Aorta (tissue), 5 donors: Measurements from ENCODE around the gene APP. TPM values are rescaled to one million over a fixed set of nuclear protein-coding genes. Genes with fewer than 3 reads are reported as not detected.

Source experiments
- ATAC-seq: fragments of 200-7000 bp; cut with Tn5 transposase; one replicate; pipeline ENCODE4 v1.9.1; 2022; ENCODE audit warnings: moderate library complexity; ENCODE audit not compliant: low FRiP score
- DNase-seq, 2 donors: peaks; one replicate each; pipeline ENCODE4 v3.0.0-alpha.2; 2020
- H3K27ac ChIP-seq, 2 donors: one replicate each; pipeline ENCODE4 v1.5.1; 2013; ENCODE audit warnings: low read length in 2 of 2, mild to moderate bottlenecking in 2 of 2, moderate library complexity in 2 of 2, control low read depth in 1 of 2, inconsistent platforms in 1 of 2, low read depth in 1 of 2
- H3K27me3 ChIP-seq, 2 donors: one replicate each; pipeline ENCODE4 v1.6.1; 2013; ENCODE audit warnings: control low read depth in 1 of 2, low read length in 1 of 2, mild to moderate bottlenecking in 1 of 2, moderate library complexity in 1 of 2; ENCODE audit not compliant: insufficient read depth in 2 of 2, control insufficient read depth in 1 of 2
- H3K36me3 ChIP-seq, 2 donors: one replicate each; pipeline ENCODE4 v1.6.1; 2013; ENCODE audit warnings: control low read depth in 1 of 2, low read length in 1 of 2, mild to moderate bottlenecking in 1 of 2; ENCODE audit not compliant: insufficient read depth in 2 of 2, control insufficient read depth in 1 of 2
- H3K4me1 ChIP-seq, 2 donors: one replicate each; pipeline ENCODE4 v1.6.1; 2013; ENCODE audit warnings: low read length in 2 of 2, control low read depth in 1 of 2, mild to moderate bottlenecking in 1 of 2, moderate library complexity in 1 of 2; ENCODE audit not compliant: insufficient read depth in 2 of 2, control insufficient read depth in 1 of 2
- H3K4me3 ChIP-seq, 2 donors: one replicate each; pipeline ENCODE4 v1.5.1; 2013; ENCODE audit warnings: low read length in 2 of 2, control low read depth in 1 of 2, mild to moderate bottlenecking in 1 of 2
- H3K9me3 ChIP-seq: one replicate; pipeline ENCODE4 v1.6.1; 2013; ENCODE audit warnings: mild to moderate bottlenecking, low read length; ENCODE audit not compliant: control insufficient read depth
- WGBS, 2 donors: extraction: QIAGEN DNeasy Blood & Tissue Kit; methylation state at CpG; one replicate each; pipeline ENCODE4 v1.1.7; 2013; 5-methylcytosine and 5-hydroxymethylcytosine counted together
- intact Hi-C, 2 donors: fragments of 100-400 bp; cut with DNase I; formaldehyde crosslinking; loops; one replicate each; pipeline versions ENCODE4 v1.14.2 to v1.15.0; 2022
- polyA plus RNA-seq, 2 donors: library from polyadenylated mRNA; stranded (reverse); fragments of 200-250 nt; gene quantifications; one replicate each; pipeline ENCODE4 v1.2.3, GENCODE V29; 2013
- total RNA-seq, 2 donors: library from RNA; stranded (reverse); fragmentation: NEBNext Ultra II Directional; extraction: Animal tissue kit (Norgen Biotek cat#: 25700); gene quantifications; one replicate each; pipeline ENCODE4 v1.2.1, GENCODE V29; 2021
- donor health status: healthy with polysubstance abuse.
- donor health status: Bipolar disorder and iron deficiency.
- donor health status: DM: no; HTN: no; CAD: no.
- donor health status: DM: no; HTN: no; CAD: no.
- donor health status: DM: yes; HTN: yes; CAD: no.

APP gene
- total and polyA plus RNA-seq, 4 donors: 149 to 581 (median 371) TPM

GRCh38 chr21:25881524-25882376, 288.8 kb downstream of the APP start:
- Histone ChIP-seq H3K36me3 (peaks cover 0 to 2% of the 10 kb centered on the region in 2 donors), H3K4me3 (no peak overlapping the region), H3K27ac (no peak overlapping the region), H3K4me1 (no peaks in the 10 kb centered on the region), H3K27me3 (no peaks in the 10 kb centered on the region), H3K9me3 (no peaks in the 10 kb centered on the region)
- peak; percentile 72 to 86 for DNase-seq
- 60 to 61% methylated on average over 17 of the region's 17 CpGs for WGBS, 2 donors
- ATAC-seq: peak; percentile 89
- intact Hi-C loops: loop anchor here (5.0 to 10.0 kb wide), 3 partner anchors 291 to 836 kb away; partner anchors contain the start of gene APP (in 2 of the 2)

- H3K27ac ChIP-seq: no peak overlapping the region
- WGBS, 2 donors: 45 to 57% methylated on average over 3 of the region's 3 CpGs
- H3K9me3 ChIP-seq: no peaks in the 10 kb centered on the region
- H3K4me3 ChIP-seq: no peak overlapping the region
- ATAC-seq: no peak
- H3K36me3 ChIP-seq: peaks cover 0 to 2% of the 10 kb centered on the region in 2 donors
- no peak for DNase-seq
- intact Hi-C loops: no loop called here
- no peaks in the 10 kb centered on the region for H3K4me1 ChIP-seq
- no peaks in the 10 kb centered on the region for H3K27me3 ChIP-seq
Observed at GRCh38 chr21:25879203-25879602, 291.4 kb downstream of the APP start.

GRCh38 chr21:25878344-25878743, 292.2 kb downstream of the APP start:
- Histone ChIP-seq H3K4me1 (no peaks in the 10 kb centered on the region), H3K9me3 (no peaks in the 10 kb centered on the region), H3K36me3 (peaks cover 0 to 2% of the 10 kb centered on the region in 2 donors), H3K27me3 (no peaks in the 10 kb centered on the region), H3K4me3 (no peak overlapping the region), H3K27ac (no peak overlapping the region)
- no peak for DNase-seq
- WGBS, 2 donors: 76 to 81% methylated on average over 3 of the region's 3 CpGs
- intact Hi-C loops: no loop called here
- ATAC-seq: no peak

GRCh38 chr21:25872271-25872670, 298.3 kb downstream of the APP start:
- no peak for ATAC-seq
- H3K27ac ChIP-seq: no peak overlapping the region
- H3K9me3 ChIP-seq: no peaks in the 10 kb centered on the region
- 92 to 93% methylated on average over 4 of the region's 4 CpGs for WGBS, 2 donors
- no peaks in the 10 kb centered on the region for H3K27me3 ChIP-seq
- no peak for DNase-seq
- intact Hi-C loops: no loop called here
- no peaks in the 10 kb centered on the region for H3K36me3 ChIP-seq
- no peak overlapping the region for H3K4me3 ChIP-seq
- no peaks in the 10 kb centered on the region for H3K4me1 ChIP-seq

- no peak for ATAC-seq
- WGBS, 2 donors: 97% methylated on average over 3 of the region's 3 CpGs
Observed at GRCh38 chr21:25871566-25871965, 299.0 kb downstream of the APP start.

GRCh38 chr21:25870084-25870483, 300.5 kb downstream of the APP start:
- no peaks in the 10 kb centered on the region for H3K27me3 ChIP-seq
- DNase-seq (no peak), ATAC-seq (no peak)
- no peak overlapping the region for H3K4me3 ChIP-seq
- no peaks in the 10 kb centered on the region for H3K4me1 ChIP-seq
- 77% methylated on average over 4 of the region's 4 CpGs for WGBS, 2 donors
- H3K27ac ChIP-seq: no peak overlapping the region
- intact Hi-C loops: no loop called here
- no peaks in the 10 kb centered on the region for H3K36me3 ChIP-seq
- H3K9me3 ChIP-seq: no peaks in the 10 kb centered on the region

More at GRCh38 chr21:25871566-25871965, 299.0 kb downstream of the APP start:
- no peaks in the 10 kb centered on the region for H3K9me3 ChIP-seq
- no peak overlapping the region for H3K4me3 ChIP-seq
- no peaks in the 10 kb centered on the region for H3K4me1 ChIP-seq
- H3K27me3 ChIP-seq: no peaks in the 10 kb centered on the region
- H3K27ac ChIP-seq: no peak overlapping the region
- H3K36me3 ChIP-seq: no peaks in the 10 kb centered on the region
- DNase-seq: no peak
- intact Hi-C loops: no loop called here

- Histone ChIP-seq H3K36me3 (no peaks in the 10 kb centered on the region), H3K9me3 (no peaks in the 10 kb centered on the region), H3K27me3 (no peaks in the 10 kb centered on the region), H3K4me3 (no peak overlapping the region), H3K27ac (no peak overlapping the region), H3K4me1 (no peaks in the 10 kb centered on the region)
- intact Hi-C loops: no loop called here
- ATAC-seq (no peak), DNase-seq (no peak)
- WGBS, 2 donors: 93 to 96% methylated on average over 1 of the region's 1 CpG
Observed at GRCh38 chr21:25867061-25867460, 303.5 kb downstream of the APP start.

GRCh38 chr21:25863747-25864146, 306.8 kb downstream of the APP start:
- no peak overlapping the region for H3K4me3 ChIP-seq
- H3K36me3 ChIP-seq: no peaks in the 10 kb centered on the region
- 93 to 95% methylated on average over 4 of the region's 4 CpGs for WGBS, 2 donors
- H3K4me1 ChIP-seq: no peaks in the 10 kb centered on the region
- H3K9me3 ChIP-seq: no peaks in the 10 kb centered on the region
- no peak overlapping the region for H3K27ac ChIP-seq
- intact Hi-C loops: no loop called here
- DNase-seq (no peak), ATAC-seq (no peak)
- H3K27me3 ChIP-seq: no peaks in the 10 kb centered on the region

- H3K4me1 ChIP-seq: peaks cover 0 to 3% of the 10 kb centered on the region in 2 donors
- no peak for ATAC-seq
- no peaks in the 10 kb centered on the region for H3K27me3 ChIP-seq
- no peak overlapping the region for H3K4me3 ChIP-seq
- 83 to 84% methylated on average over 1 of the region's 1 CpG for WGBS, 2 donors
- intact Hi-C loops: no loop called here
- H3K27ac ChIP-seq: no peak overlapping the region
- H3K36me3 ChIP-seq: no peaks in the 10 kb centered on the region
- no peaks in the 10 kb centered on the region for H3K9me3 ChIP-seq
- no peak for DNase-seq
Observed at GRCh38 chr21:25863031-25863430, 307.5 kb downstream of the APP start.
